Right renal cortex interstitium (tissue), 3 donors: Measurements from ENCODE around the gene WDR3. TPM values are rescaled to one million over a fixed set of nuclear protein-coding genes. Genes with fewer than 3 reads are reported as not detected.

Source experiments
- DNase-seq, 3 donors: peaks; one replicate each; pipeline ENCODE4 v3.0.0-alpha.2; 2013; ENCODE audit warnings: low read depth in 3 of 3, low spot score in 2 of 3
- polyA plus RNA-seq, 3 donors: library from polyadenylated mRNA; unstranded; fragments of 120-200 nt; gene quantifications; one replicate each; pipeline ENCODE4 v1.2.1, GENCODE V29; 2013; ENCODE audit not compliant: insufficient read length in 3 of 3

WDR3 gene
- polyA plus RNA-seq, 3 donors: 31.8 to 37.4 (median 35.5) TPM

DNA sequence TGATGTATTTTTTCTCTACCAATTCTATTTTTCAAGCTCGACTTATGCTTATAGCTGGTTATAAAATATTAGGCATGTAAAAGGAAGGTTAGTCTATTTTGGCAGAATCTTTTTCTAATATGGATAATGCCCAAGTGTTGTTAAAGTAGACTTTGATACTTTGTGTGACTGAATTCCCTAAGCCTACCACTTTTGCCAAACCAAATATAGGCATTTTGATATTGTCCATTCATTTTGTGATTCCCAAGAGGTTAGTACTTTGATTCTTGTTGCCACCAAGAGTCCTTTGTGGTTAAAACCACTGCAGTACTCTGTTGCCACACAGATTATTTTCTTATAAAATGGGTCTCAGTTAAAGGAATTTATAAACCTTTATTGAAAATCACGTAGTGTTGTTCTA, 4.2 kb downstream of the WDR3 start:
- no peak for DNase-seq

GRCh38 chr1:117942293-117942692, 12.8 kb downstream of the WDR3 start:
- DNase-seq: no peak

GRCh38 chr1:117952386-117952785, 22.8 kb downstream of the WDR3 start:
- no peak for DNase-seq

DNA sequence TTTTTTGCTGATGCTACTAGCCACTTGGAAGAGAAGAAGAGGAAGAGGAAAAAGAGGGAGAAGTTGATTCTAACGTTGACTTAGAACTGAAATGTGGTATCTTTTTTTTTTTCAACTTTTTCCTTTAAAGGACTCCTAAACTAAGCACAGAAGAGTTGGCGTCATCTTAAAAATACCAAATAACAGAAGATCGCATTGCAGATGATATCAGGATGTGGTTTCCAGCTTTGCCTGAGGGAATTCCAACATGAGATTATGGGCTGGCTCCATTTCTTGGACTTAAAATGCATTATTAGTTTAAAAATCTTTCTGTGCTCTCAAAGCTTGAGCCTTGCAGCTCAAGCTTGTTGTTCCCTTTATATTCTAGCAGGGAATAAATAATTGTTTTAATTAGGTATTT, 29.8 kb downstream of the WDR3 start:
- no peak for DNase-seq

DNA sequence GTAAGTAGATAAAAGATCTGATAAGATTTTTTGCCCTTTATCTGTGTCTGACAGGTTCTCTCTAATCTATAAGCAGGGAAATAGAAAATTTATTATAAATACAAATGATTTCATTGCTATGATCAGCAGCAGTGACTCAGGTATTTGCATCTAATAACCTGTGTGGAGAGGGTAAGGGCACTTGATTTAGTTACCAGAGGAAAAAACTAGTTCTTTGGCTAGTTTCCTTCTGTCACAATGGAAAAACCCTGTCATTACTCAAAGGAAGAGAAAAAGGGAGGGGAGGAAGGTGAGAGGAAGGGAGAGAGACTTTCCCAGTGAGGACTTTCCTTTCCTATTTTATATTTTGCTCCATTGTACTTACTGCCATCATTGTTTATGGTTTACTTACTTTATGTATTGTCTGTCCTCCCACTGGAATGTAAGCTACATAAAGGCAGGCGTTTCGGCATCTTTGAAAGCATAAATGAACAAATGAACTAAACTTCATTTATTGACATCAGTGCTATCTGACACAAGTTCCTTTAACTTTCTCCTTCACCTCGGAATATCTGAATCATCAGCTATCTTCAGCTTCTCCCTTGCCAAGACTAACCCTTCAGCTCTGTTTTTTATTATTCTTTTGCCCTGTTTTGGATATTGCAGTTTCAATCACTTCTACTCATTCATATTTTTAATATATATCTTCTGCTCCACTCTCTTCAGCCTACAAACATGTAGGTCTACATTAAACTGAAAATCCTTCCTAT, 34.9 kb downstream of the WDR3 start:
- DNase-seq: no peak

- no peak for DNase-seq
Observed at GRCh38 chr1:117967477-117967876, 37.9 kb downstream of the WDR3 start.

- DNase-seq: no peak
Observed at GRCh38 chr1:117967881-117968280, 38.3 kb downstream of the WDR3 start.

GRCh38 chr1:117970252-117970651, 40.7 kb downstream of the WDR3 start:
- DNase-seq: peak in 1 of 3 donors; percentile 43

DNA sequence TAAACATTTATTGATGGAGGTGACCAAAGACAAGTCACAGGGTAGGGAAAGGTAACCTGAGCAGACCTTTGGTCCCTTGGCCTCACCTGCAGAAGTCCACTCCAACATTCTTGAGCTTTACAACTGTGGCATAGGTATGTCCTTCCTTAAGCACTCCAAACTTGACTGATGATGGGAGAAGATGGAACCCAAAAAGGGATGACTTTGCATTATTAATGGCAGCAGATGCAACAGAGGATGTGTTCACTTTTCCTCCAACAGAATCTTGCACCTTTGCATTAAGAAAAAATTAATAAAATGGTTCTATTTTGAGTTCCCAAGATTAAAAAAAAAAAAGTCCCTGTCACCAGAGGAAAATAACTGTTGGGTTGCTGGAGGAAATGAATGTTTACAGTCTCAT, 42.2 kb downstream of the WDR3 start:
- no peak for DNase-seq

- no peak for DNase-seq
Observed at GRCh38 chr1:117976381-117976780, 46.8 kb downstream of the WDR3 start.

DNA sequence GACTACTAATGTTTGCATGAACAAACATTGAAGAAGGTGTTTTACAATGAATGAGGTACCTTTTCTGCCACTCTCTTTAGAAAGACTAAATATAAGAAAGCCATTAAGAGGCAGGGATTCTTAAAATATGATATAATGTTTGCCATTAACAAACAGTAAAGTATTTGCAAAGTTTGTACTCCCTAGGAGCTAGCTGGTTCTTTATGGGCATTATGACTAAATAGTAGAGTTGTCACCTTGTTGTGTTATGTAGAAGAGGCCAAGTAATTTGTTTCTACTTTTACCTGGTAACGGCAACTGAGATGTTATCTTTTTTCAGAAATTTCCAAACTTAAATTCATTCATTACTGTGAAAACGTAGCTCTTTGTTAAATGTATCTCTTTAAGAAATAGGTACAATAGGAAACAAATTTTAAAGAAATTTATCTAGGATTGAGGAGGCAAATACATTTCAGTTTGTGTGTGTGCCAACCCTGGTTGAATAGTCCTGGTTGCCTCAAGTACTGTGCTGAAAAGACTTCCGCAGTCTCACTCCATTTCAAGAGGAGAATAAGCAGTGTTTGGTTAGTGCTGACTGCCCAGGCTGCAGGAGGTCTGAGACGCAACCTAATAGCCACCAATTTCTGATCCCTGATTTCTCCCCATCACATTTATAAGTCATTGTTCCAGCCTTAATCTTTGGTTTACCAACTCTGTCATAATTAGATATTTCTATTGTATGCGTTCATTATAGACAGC, 52.1 kb downstream of the WDR3 start:
- DNase-seq: no peak

DNA sequence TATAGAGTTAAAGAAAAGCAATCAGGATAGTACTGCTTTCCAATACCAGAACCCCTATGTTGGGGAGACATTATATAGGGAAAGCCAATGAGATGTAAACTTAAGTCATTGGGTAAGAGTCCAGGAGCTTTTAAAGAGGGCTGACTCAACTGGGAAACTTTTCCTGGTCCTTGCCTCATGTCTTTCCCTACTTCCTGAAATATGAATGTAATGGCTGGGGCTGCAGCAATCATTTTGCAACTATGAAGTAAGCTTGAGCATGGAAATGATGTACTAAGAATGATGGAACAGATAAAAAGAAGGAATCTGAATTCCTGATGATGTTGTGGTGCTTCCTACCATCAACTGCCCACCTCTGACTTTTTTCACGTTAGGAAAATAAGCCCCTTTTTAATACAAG, 55.7 kb downstream of the WDR3 start:
- DNase-seq: no peak

DNA sequence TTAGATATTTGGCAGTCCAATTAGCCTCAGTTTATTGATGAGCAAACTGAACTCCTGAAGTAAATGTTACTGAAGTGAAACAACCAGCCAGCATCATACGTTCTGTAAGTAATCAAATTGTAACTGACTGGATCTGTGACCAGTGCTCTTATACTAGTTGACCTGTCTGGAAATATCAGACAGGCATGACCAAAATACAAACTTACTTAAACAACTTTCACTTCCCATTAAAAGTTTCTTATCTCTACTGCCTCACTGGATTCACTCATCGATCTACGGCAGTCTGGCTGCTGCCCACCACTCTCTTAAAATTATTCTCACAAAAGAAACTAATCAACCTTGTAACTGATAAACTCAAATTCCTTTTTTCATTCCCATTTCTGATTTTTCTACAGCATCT, 56.4 kb downstream of the WDR3 start:
- no peak for DNase-seq

DNA sequence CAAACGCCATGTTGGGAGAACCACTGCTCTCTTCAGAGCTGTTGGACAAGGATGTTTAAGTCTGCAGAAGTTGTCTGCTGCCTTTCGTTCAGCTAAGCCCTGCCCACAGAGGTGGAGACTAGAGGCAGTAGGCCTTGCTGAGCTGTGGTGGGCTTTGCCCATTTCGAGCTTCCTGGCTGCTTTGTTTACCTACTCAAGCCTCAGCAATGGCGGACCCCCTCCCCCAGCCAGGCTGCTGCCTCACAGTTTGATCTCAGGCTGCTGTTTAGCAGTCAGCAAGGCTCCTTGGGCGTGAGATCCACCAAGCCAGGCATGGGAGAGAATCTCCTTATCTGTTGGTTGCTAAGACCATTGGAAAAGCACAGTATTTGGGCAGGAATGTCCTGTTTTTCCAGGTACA, 74.8 kb downstream of the WDR3 start:
- no peak for DNase-seq

- DNase-seq: no peak
Observed at GRCh38 chr1:118007391-118007790, 77.9 kb downstream of the WDR3 start.

DNA sequence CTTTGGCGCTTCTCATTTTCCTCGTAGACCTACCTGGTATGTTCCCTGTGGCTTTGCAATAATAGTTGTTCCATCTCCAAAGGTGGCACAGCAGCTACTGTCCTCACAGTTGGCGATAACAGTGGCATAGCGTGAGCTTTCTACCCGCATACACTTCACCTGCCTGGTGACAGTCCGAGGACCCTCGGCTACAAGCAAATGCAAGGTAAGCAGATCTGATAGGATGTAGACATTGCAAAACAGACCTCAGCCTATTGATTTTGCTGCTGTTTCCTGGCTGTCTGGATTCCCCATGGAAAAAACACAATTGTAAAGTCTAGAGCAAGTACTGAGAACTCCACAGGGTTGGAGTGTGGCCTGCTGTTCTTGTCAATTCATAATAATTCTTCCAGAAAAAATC, 78.5 kb downstream of the WDR3 start:
- no peak for DNase-seq

DNA sequence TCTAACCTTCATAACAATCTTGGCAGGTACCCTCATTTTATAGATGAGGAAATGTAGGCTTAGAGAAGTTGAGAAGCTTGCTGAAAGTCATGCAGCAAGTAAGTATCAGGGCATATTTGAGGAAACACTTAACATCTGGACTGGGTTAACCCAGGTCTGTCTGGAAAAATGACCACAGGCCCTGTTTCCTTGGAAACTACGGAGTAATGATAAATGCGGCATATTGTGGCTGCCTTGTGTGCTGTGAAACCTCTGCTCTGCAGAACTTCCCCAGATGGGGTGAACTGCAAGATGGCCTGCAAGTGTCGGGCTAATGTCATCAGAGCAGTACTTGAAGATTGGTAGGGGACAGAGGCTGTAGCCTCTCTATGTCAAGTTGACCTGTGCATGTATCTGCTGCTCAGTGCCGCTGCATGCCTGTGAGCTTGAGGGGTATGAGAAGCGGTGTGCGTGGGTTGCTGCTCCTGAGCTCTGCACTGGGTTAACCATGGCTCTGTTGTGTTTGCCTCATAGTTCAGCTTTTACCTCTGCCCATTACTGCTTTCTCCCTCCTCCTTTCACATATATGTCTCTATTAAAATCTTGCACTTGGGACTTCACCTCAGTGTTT, 83.1 kb downstream of the WDR3 start:
- no peak for DNase-seq

DNA sequence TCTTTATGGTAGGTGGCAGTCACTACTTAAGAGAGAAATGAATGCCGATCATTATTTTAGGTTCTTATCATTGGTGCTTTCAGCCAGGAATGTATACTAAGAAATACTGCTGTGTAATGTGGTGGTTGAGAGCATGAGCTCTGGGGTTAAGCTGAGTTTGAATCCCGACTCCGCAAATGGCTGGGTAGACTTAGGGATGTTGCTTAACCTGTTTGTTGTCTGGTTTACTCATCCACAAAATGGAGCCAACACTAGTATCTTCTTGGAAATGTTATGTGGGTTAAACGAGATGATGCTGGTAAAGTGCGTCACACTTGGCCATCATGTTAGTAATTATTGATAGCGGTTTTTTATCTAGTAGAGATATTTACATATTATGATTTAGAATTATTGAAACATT, 83.8 kb downstream of the WDR3 start:
- no peak for DNase-seq

DNA sequence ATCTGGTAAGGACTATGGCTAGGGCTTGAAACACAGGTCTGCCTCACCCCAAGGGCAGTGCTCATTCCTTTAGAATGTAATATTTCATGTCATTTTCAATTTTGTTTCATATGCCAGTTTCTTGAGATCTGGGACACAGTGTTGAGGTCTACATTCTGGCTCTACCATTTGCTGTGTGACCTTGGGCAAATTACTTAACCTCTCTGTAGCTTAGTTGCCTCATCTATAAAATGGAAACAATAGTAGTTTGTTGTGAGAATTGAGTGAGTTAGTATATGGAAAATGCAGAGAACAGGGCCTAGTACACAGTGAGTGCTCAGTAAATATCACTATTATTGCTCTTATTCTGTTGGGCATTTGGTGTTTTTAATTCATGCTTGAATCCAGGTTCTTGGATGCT, 84.4 kb downstream of the WDR3 start:
- DNase-seq: no peak
